Measurements from ENCODE around the gene DYNC1H1.

DNA sequence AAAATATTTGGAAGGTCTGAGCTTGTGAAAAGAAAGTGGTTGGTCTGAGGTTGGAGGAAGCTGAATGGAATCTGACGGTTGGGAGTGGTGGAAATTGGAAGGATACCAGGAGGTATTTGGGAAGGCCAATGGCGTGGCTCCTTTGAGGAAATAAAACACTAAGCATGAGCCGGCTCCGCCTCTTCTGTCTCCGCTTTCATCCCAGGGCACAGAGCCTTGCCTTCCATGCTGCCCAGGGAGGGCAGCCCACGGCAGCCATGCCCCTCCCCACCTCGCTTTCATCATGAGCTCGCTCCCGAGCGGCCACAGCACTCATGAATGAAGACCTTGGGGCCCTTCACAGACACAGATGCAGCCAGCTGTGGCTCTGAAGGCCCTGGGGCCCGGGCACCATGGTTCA, 86.3 kb downstream of the DYNC1H1 start:
- TF ChIP-seq CTCF (IDR thresholded peaks at IDR 0.05) (no peak), POLR2A (IDR thresholded peaks at IDR 0.05) (no peak)
